ENCODE results near the gene ANKRD36B.
"Not testable (repeated sequence)": the region's sequence is repeated elsewhere in the genome, so short reads cannot be mapped to it uniquely, and the experiment has no call there.

ANKRD36B gene

GRCh38 chr2:97589598-97590510 is at the start of gene ANKRD36B:
Gene ANKRD36B (minus strand): TSS chr2:97589877. CDS start chr2:97589685, 192 bp downstream.
- DNase-seq = not testable (repeated sequence)

GRCh38 chr2:97626049-97626430 is 36.4 kb upstream of the ANKRD36B start:
- DNase-seq = not testable (repeated sequence)

- not testable (repeated sequence) for DNase-seq
Observed at GRCh38 chr2:97625354-97626048, 35.8 kb upstream of the ANKRD36B start.

GRCh38 chr2:97622976-97623375 is 33.3 kb upstream of the ANKRD36B start:
- DNase-seq = not testable (repeated sequence)

GRCh38 chr2:97620492-97620891 is 30.8 kb upstream of the ANKRD36B start:
- DNase-seq = not testable (repeated sequence)

GRCh38 chr2:97618939-97619827 is 29.5 kb upstream of the ANKRD36B start:
- DNase-seq = not testable (repeated sequence)

- no peak for DNase-seq
Observed at GRCh38 chr2:97617911-97618310, 28.2 kb upstream of the ANKRD36B start.

- DNase-seq = not testable (repeated sequence)
Observed at GRCh38 chr2:97615746-97616145, 26.1 kb upstream of the ANKRD36B start.

- DNase-seq = not testable (repeated sequence)
Observed at GRCh38 chr2:97611895-97612294, 22.2 kb upstream of the ANKRD36B start.

GRCh38 chr2:97608745-97609144 is 19.1 kb upstream of the ANKRD36B start:
- DNase-seq = not testable (repeated sequence)

GRCh38 chr2:97605524-97606339 is 16.1 kb upstream of the ANKRD36B start:
- DNase-seq = not testable (repeated sequence)

GRCh38 chr2:97605109-97605508 is 15.4 kb upstream of the ANKRD36B start:
- not testable (repeated sequence) for DNase-seq

GRCh38 chr2:97601537-97601936 is 11.9 kb upstream of the ANKRD36B start:
- not testable (repeated sequence) for DNase-seq

GRCh38 chr2:97596180-97596579 is 6.5 kb upstream of the ANKRD36B start:
- DNase-seq = not testable (repeated sequence)

GRCh38 chr2:97593520-97593919 is 3.8 kb upstream of the ANKRD36B start:
- not testable (repeated sequence) for DNase-seq

GRCh38 chr2:97590515-97591394 is 1.1 kb upstream of the ANKRD36B start:
- not testable (repeated sequence) for DNase-seq

GRCh38 chr2:97589257-97589597 is 450 bp downstream of the ANKRD36B start:
- DNase-seq = not testable (repeated sequence)

- DNase-seq = not testable (repeated sequence)
Observed at GRCh38 chr2:97565674-97566073, 24.0 kb downstream of the ANKRD36B start.

- DNase-seq = not testable (repeated sequence)
Observed at GRCh38 chr2:97552406-97552805, 37.3 kb downstream of the ANKRD36B start.

- DNase-seq = not testable (repeated sequence)
Observed at GRCh38 chr2:97550498-97550897, 39.2 kb downstream of the ANKRD36B start.

GRCh38 chr2:97549058-97549457 is 40.6 kb downstream of the ANKRD36B start:
- not testable (repeated sequence) for DNase-seq

Measured in NCI-H1694 (cell line).